Activated gamma-delta T cell (primary cell): ENCODE data around the gene MORN1.
"Not testable (repeated sequence)": the region's sequence is repeated elsewhere in the genome, so short reads cannot be mapped to it uniquely, and the experiment has no call there.

Source experiments
- DNase-seq: peaks from one replicate; lab custom pipeline; 2025; lab: John Stamatoyannopoulos, UW

Gene MORN1

GRCh38 chr1:2337081-2337480 lies 54.3 kb downstream of the MORN1 start:
- DNase-seq: no peak

- DNase-seq: no peak
Measured at GRCh38 chr1:2336499-2336898, 54.9 kb downstream of the MORN1 start.

GRCh38 chr1:2335721-2336455 lies 55.5 kb downstream of the MORN1 start:
- no peak for DNase-seq

GRCh38 chr1:2334883-2335534 lies 56.3 kb downstream of the MORN1 start:
- DNase-seq: no peak

GRCh38 chr1:2334366-2334765 lies 57.0 kb downstream of the MORN1 start:
- no peak for DNase-seq

GRCh38 chr1:2331580-2331979 lies 59.8 kb downstream of the MORN1 start:
- not testable (repeated sequence) for DNase-seq

- no peak for DNase-seq
Measured at GRCh38 chr1:2331200-2331544, 60.2 kb downstream of the MORN1 start.

- no peak for DNase-seq
Measured at GRCh38 chr1:2330519-2331199, 60.7 kb downstream of the MORN1 start.

- no peak for DNase-seq
Measured at GRCh38 chr1:2330035-2330434, 61.3 kb downstream of the MORN1 start.

- DNase-seq: no peak
Measured at GRCh38 chr1:2328676-2329455, 62.5 kb downstream of the MORN1 start.

- DNase-seq: no peak
Measured at GRCh38 chr1:2327841-2328240, 63.5 kb downstream of the MORN1 start.

- not testable (repeated sequence) for DNase-seq
Measured at GRCh38 chr1:2327162-2327561, 64.2 kb downstream of the MORN1 start.

- no peak for DNase-seq
Measured at GRCh38 chr1:2326524-2326923, 64.8 kb downstream of the MORN1 start.

GRCh38 chr1:2324553-2325366 lies 66.6 kb downstream of the MORN1 start:
- no peak for DNase-seq

- no peak for DNase-seq
Measured at GRCh38 chr1:2323451-2323974, 67.8 kb downstream of the MORN1 start.

- DNase-seq: no peak
Measured at GRCh38 chr1:2322581-2323211, 68.7 kb downstream of the MORN1 start.

- no peak for DNase-seq
Measured at GRCh38 chr1:2322065-2322571, 69.2 kb downstream of the MORN1 start.

- DNase-seq: no peak
Measured at GRCh38 chr1:2320760-2321667, 70.3 kb downstream of the MORN1 start.

- no peak for DNase-seq
Measured at GRCh38 chr1:2320006-2320405, 71.3 kb downstream of the MORN1 start.
